Ovary (tissue), 9 donors: ENCODE measurements around the gene FRMD4A. TPM values are rescaled to one million over a fixed set of nuclear protein-coding genes. Genes with fewer than 3 reads are reported as not detected.

Source experiments
- DNase-seq, 5 donors: peaks; one replicate each; pipeline ENCODE4 v3.0.0-alpha.2; 2019 to 2020
- H3K27ac ChIP-seq, 2 donors: fragments of 200-600 bp; one replicate each; pipeline versions ENCODE4 v1.5.1 to v1.8.0; 2019 to 2022
- H3K27me3 ChIP-seq: fragments of 200-600 bp; one replicate; pipeline ENCODE4 v1.8.0; 2022
- H3K36me3 ChIP-seq: fragments of 200-600 bp; sonication (generic); one replicate; pipeline ENCODE4 v1.5.1; 2019
- H3K4me1 ChIP-seq: one replicate; pipeline ENCODE4 v1.8.1; 2013; ENCODE audit warnings: mild to moderate bottlenecking, moderate library complexity; ENCODE audit not compliant: insufficient read depth
- H3K4me3 ChIP-seq: fragments of 200-600 bp; sonication (generic); one replicate; pipeline ENCODE4 v1.5.1; 2017
- H3K9me3 ChIP-seq, 2 donors: fragments of 200-600 bp in 1 of 2; sonication (generic) in 1 of 2; one replicate each; pipeline versions ENCODE4 v1.5.1 to v1.8.1; 2013 to 2019; ENCODE audit warnings: mild to moderate bottlenecking in 1 of 2, moderate library complexity in 1 of 2
- CTCF ChIP-seq, 3 donors: fragments of 450-650 bp in 2 of 3; fragments of 200-600 bp in 1 of 3; IDR thresholded peaks; one replicate each; pipeline versions ENCODE4 v1.5.1 to v1.8.0; 2016 to 2022; ENCODE audit warnings: antibody characterized with exemption in 3 of 3, mild to moderate bottlenecking in 1 of 3
- EP300 ChIP-seq: sonication (generic); formaldehyde crosslinking; IDR thresholded peaks from one replicate; pipeline ENCODE4 v1.6.1; 2017; ENCODE audit warnings: antibody characterized with exemption
- POLR2A ChIP-seq: fragments of 450-650 bp; IDR thresholded peaks from one replicate; pipeline ENCODE4 v1.6.1; 2017; ENCODE audit warnings: antibody characterized with exemption, mild to moderate bottlenecking, moderate library complexity
- WGBS, 3 donors: extraction: QIAGEN DNeasy Blood & Tissue Kit in 1 of 3; methylation state at CpG; one replicate each; pipeline versions ENCODE4 v1.1.5 to v1.1.7; 2013 to 2017; 5-methylcytosine and 5-hydroxymethylcytosine counted together
- intact Hi-C, 4 donors: fragments of 100-400 bp; cut with DNase I; formaldehyde crosslinking; loops; one replicate each; pipeline versions ENCODE4 v1.11.0 to v1.15.1; 2022 to 2023
- polyA plus RNA-seq, 2 donors: library from polyadenylated mRNA; stranded (reverse); fragments of 200-250 nt in 1 of 2; fragments of 350-450 nt in 1 of 2; fragmentation: Illumina TruSeq in 1 of 2; extraction: RNeasy Lipid Tissue Mini Kit (QIAGEN cat#74804) in 1 of 2; gene quantifications; one replicate each; pipeline ENCODE4 v1.2.3, GENCODE V29; 2013 to 2014
- total RNA-seq, 7 donors: library from RNA; depleted of rRNA in 2 of 7; stranded (reverse); fragments of >200 nt in 2 of 7; fragmentation: NEBNext Ultra II Directional in 3 of 7; extraction: Animal tissue kit (Norgen Biotek cat#: 25700) in 3 of 7; gene quantifications; one replicate each; pipeline versions ENCODE4 v1.1.0 to v1.2.4, GENCODE V29; 2016 to 2023
- donor health status: DM: no; HTN: no; CAD: no; lungs with moderate emphysema.
- donor health status: DM: no; HTN: no; CAD: no.
- donor health status: Bipolar disorder and iron deficiency.
- donor health status: DM: yes; HTN: yes; CAD: no.
- donor health status: DM: no; HTN: no; CAD: no.
- donor health status: DM: yes; HTN: yes; CAD: no.

Gene FRMD4A
- total and polyA plus RNA-seq, 9 donors: 5.5 to 24.7 (median 11.3) TPM

- TF ChIP-seq EP300: no peak
- TF ChIP-seq CTCF (IDR thresholded peaks at IDR 0.05): no peak
- no peak for TF ChIP-seq POLR2A
- no peak overlapping the region for H3K4me3 ChIP-seq
- H3K4me1 ChIP-seq: no peaks in the 10 kb centered on the region
- H3K36me3 ChIP-seq: no peaks in the 10 kb centered on the region
- H3K27ac ChIP-seq: no peak overlapping the region
- H3K9me3 ChIP-seq: peaks cover 0 to 7% of the 10 kb centered on the region in 2 donors
- H3K27me3 ChIP-seq: no peaks in the 10 kb centered on the region
- 56 to 67% (median 60%) methylated on average over 1 of the region's 1 CpG for WGBS, 3 donors
- DNase-seq: no peak
- intact Hi-C loops: no loop called here
Observed at GRCh38 chr10:13637303-13637856, 693.3 kb downstream of the FRMD4A start.

GRCh38 chr10:13636776-13637175 is 693.9 kb downstream of the FRMD4A start:
- H3K4me1 ChIP-seq: no peaks in the 10 kb centered on the region
- intact Hi-C loops: no loop called here
- 92 to 95% (median 94%) methylated on average over 4 of the region's 4 CpGs for WGBS, 3 donors
- peaks cover 0 to 1% of the 10 kb centered on the region in 2 donors for H3K9me3 ChIP-seq
- no peaks in the 10 kb centered on the region for H3K36me3 ChIP-seq
- no peaks in the 10 kb centered on the region for H3K27me3 ChIP-seq
- no peak overlapping the region for H3K4me3 ChIP-seq
- TF ChIP-seq EP300 (no peak), CTCF (IDR thresholded peaks at IDR 0.05) (no peak), POLR2A (no peak)
- H3K27ac ChIP-seq: no peak overlapping the region
- DNase-seq: no peak

GRCh38 chr10:13634207-13634606 is 696.5 kb downstream of the FRMD4A start:
- TF ChIP-seq EP300 (no peak), CTCF (IDR thresholded peaks at IDR 0.05) (no peak), POLR2A (no peak)
- no peaks in the 10 kb centered on the region for H3K9me3 ChIP-seq
- no peak for DNase-seq
- H3K4me1 ChIP-seq: no peaks in the 10 kb centered on the region
- no peak overlapping the region for H3K27ac ChIP-seq
- H3K27me3 ChIP-seq: no peaks in the 10 kb centered on the region
- intact Hi-C loops: no loop called here
- WGBS, 3 donors: 78 to 88% (median 81%) methylated on average over 6 of the region's 6 CpGs
- no peak overlapping the region for H3K4me3 ChIP-seq
- H3K36me3 ChIP-seq: no peaks in the 10 kb centered on the region

GRCh38 chr10:13633689-13634088 is 697.0 kb downstream of the FRMD4A start:
- DNase-seq: peak in 1 of 5 donors; percentile 27
- intact Hi-C loops: no loop called here
- no peak overlapping the region for H3K27ac ChIP-seq
- no peak overlapping the region for H3K4me3 ChIP-seq
- TF ChIP-seq POLR2A: no peak
- no peak for TF ChIP-seq EP300
- TF ChIP-seq CTCF (IDR thresholded peaks at IDR 0.05): no peak
- H3K36me3 ChIP-seq: no peaks in the 10 kb centered on the region
- H3K4me1 ChIP-seq: no peaks in the 10 kb centered on the region
- no peaks in the 10 kb centered on the region for H3K9me3 ChIP-seq
- H3K27me3 ChIP-seq: no peaks in the 10 kb centered on the region
- WGBS, 3 donors: 81 to 89% (median 83%) methylated on average over 7 of the region's 7 CpGs
